ENCODE measurements around the gene PGM3.

The PGM3 gene

GRCh38 chr6:83180426-83180950 is 12.6 kb downstream of the PGM3 start:
- Histone ChIP-seq H3K4me3 (replicated peaks; ENCODE audit: low read depth, low read length) (no peak overlapping the region), H3K27me3 (replicated peaks; ENCODE audit: control insufficient read depth, insufficient read depth, low read length) (no peaks in the 10 kb centered on the region), H3K36me3 (ENCODE audit: control insufficient read depth, insufficient read depth, low read length) (peaks cover 13% of the 10 kb centered on the region)
- no peak for TF ChIP-seq CTCF (IDR thresholded peaks at IDR 0.05; ENCODE audit: insufficient read depth, low read length, poor library complexity, severe bottlenecking)
- no peak for DNase-seq (ENCODE audit: extremely low read depth, insufficient read length)

GRCh38 chr6:83176246-83176645 is 16.8 kb downstream of the PGM3 start:
- no peak for TF ChIP-seq CTCF (IDR thresholded peaks at IDR 0.05; ENCODE audit: insufficient read depth, low read length, poor library complexity, severe bottlenecking)
- Histone ChIP-seq H3K4me3 (replicated peaks; ENCODE audit: low read depth, low read length) (no peak overlapping the region), H3K36me3 (ENCODE audit: control insufficient read depth, insufficient read depth, low read length) (peaks cover 11% of the 10 kb centered on the region), H3K27me3 (replicated peaks; ENCODE audit: control insufficient read depth, insufficient read depth, low read length) (no peaks in the 10 kb centered on the region)
- no peak for DNase-seq (ENCODE audit: extremely low read depth, insufficient read length)

- no peak for DNase-seq (ENCODE audit: extremely low read depth, insufficient read length)
- no peak for TF ChIP-seq CTCF (IDR thresholded peaks at IDR 0.05; ENCODE audit: insufficient read depth, low read length, poor library complexity, severe bottlenecking)
- peaks cover 17% of the 10 kb centered on the region for H3K36me3 ChIP-seq (ENCODE audit: control insufficient read depth, insufficient read depth, low read length)
- no peaks in the 10 kb centered on the region for H3K27me3 ChIP-seq (replicated peaks; ENCODE audit: control insufficient read depth, insufficient read depth, low read length)
- no peak overlapping the region for H3K4me3 ChIP-seq (replicated peaks; ENCODE audit: low read depth, low read length)
Measured at GRCh38 chr6:83169511-83169910, 23.6 kb downstream of the PGM3 start.

- DNase-seq (ENCODE audit: extremely low read depth, insufficient read length) = no peak
- Histone ChIP-seq H3K27me3 (replicated peaks; ENCODE audit: control insufficient read depth, insufficient read depth, low read length) (no peaks in the 10 kb centered on the region), H3K4me3 (replicated peaks; ENCODE audit: low read depth, low read length) (no peak overlapping the region), H3K36me3 (ENCODE audit: control insufficient read depth, insufficient read depth, low read length) (peaks cover 17% of the 10 kb centered on the region)
- TF ChIP-seq CTCF (IDR thresholded peaks at IDR 0.05; ENCODE audit: insufficient read depth, low read length, poor library complexity, severe bottlenecking) = no peak
Measured at GRCh38 chr6:83169106-83169505, 24.0 kb downstream of the PGM3 start.

- DNase-seq (ENCODE audit: extremely low read depth, insufficient read length) = no peak
- Histone ChIP-seq H3K36me3 (ENCODE audit: control insufficient read depth, insufficient read depth, low read length) (peaks cover 17% of the 10 kb centered on the region), H3K4me3 (replicated peaks; ENCODE audit: low read depth, low read length) (no peak overlapping the region), H3K27me3 (replicated peaks; ENCODE audit: control insufficient read depth, insufficient read depth, low read length) (no peaks in the 10 kb centered on the region)
- no peak for TF ChIP-seq CTCF (IDR thresholded peaks at IDR 0.05; ENCODE audit: insufficient read depth, low read length, poor library complexity, severe bottlenecking)
Measured at GRCh38 chr6:83168556-83168955, 24.5 kb downstream of the PGM3 start.

GRCh38 chr6:83167726-83168278 is 25.3 kb downstream of the PGM3 start:
- TF ChIP-seq CTCF (IDR thresholded peaks at IDR 0.05; ENCODE audit: insufficient read depth, low read length, poor library complexity, severe bottlenecking) = no peak
- H3K27me3 ChIP-seq (replicated peaks; ENCODE audit: control insufficient read depth, insufficient read depth, low read length) = no peaks in the 10 kb centered on the region
- no peak for DNase-seq (ENCODE audit: extremely low read depth, insufficient read length)
- no peak overlapping the region for H3K4me3 ChIP-seq (replicated peaks; ENCODE audit: low read depth, low read length)
- peaks cover 17% of the 10 kb centered on the region for H3K36me3 ChIP-seq (ENCODE audit: control insufficient read depth, insufficient read depth, low read length)
